IMR-90 (cell line): ENCODE results near the gene BOD1L1. TPM values are rescaled to one million over a fixed set of nuclear protein-coding genes. Genes with fewer than 3 reads are reported as not detected.

Experiments used
- ATAC-seq: fragments of 200-7000 bp; cut with Tn5 transposase; 2 replicates; pipeline ENCODE4 v1.9.1; 2020; ENCODE audit warnings: low read depth, mild to moderate bottlenecking, moderate library complexity
- BruUV-seq: library from RNA; stranded (reverse); fragments of 400-500 nt; replicated peaks from 2 replicates; lab custom pipeline; 2021; lab: Mats Ljungman, UMichigan
- CTCF ChIA-PET: fragments of 300-600 bp; formaldehyde crosslinking; extraction: SDS; loops from one replicate; lab custom pipeline; 2021; ENCODE audit warnings: antibody characterized with exemption; lab: Yijun Ruan, JAX
- POLR2A ChIA-PET: fragments of 300-600 bp; sonication (Branson Sonifier 250); formaldehyde crosslinking; loops from one replicate; lab custom pipeline; 2022; ENCODE audit warnings: antibody characterized with exemption; ENCODE audit not compliant: unreplicated experiment; lab: Charles Lee
- DNase-seq: peaks from one replicate; pipeline ENCODE4 v3.0.0; 2013
- H2AFZ ChIP-seq: replicated peaks from 2 replicates; pipeline ENCODE3; 2013; ENCODE audit warnings: low read length, mild to moderate bottlenecking; ENCODE audit not compliant: poor library complexity
- H2AK5ac ChIP-seq: 2 replicates; pipeline ENCODE4 v1.6.1; 2013; ENCODE audit warnings: low read depth, low read length, inconsistent platforms
- H2AK9ac ChIP-seq: replicated peaks from 2 replicates; pipeline ENCODE3; 2013; ENCODE audit warnings: mild to moderate bottlenecking, low read depth, low read length, moderate library complexity; ENCODE audit not compliant: poor library complexity
- H2BK120ac ChIP-seq: 2 replicates; pipeline ENCODE4 v1.6.1; 2013; ENCODE audit warnings: low read depth, low read length, inconsistent platforms
- H2BK15ac ChIP-seq: 3 replicates; pipeline ENCODE4 v1.6.1; 2013; ENCODE audit warnings: low read depth, low read length, inconsistent platforms
- H2BK20ac ChIP-seq: 2 replicates; pipeline ENCODE4 v1.6.1; 2013; ENCODE audit warnings: low read depth, mild to moderate bottlenecking, inconsistent platforms, low read length, moderate library complexity
- H2BK5ac ChIP-seq: 2 replicates; pipeline ENCODE4 v1.6.1; 2013; ENCODE audit warnings: mild to moderate bottlenecking, low read depth, low read length, inconsistent platforms; ENCODE audit not compliant: poor library complexity, severe bottlenecking
- H3K14ac ChIP-seq: replicated peaks from 2 replicates; pipeline ENCODE4 v1.6.1; 2013; ENCODE audit warnings: low read depth, low read length, inconsistent platforms
- H3K18ac ChIP-seq: 2 replicates; pipeline ENCODE4 v1.6.1; 2013; ENCODE audit warnings: low read depth, low read length, control low read depth
- H3K23ac ChIP-seq: 2 replicates; pipeline ENCODE4 v1.6.1; 2013; ENCODE audit warnings: low read depth, low read length, inconsistent platforms
- H3K27ac ChIP-seq: 2 replicates; pipeline ENCODE4 v1.5.1; 2013; ENCODE audit warnings: mild to moderate bottlenecking, control low read depth, low read length; ENCODE audit not compliant: insufficient read depth
- H3K27me3 ChIP-seq: 2 replicates; pipeline ENCODE4 v1.6.1; 2013; ENCODE audit warnings: low read length; ENCODE audit not compliant: control insufficient read depth, insufficient read depth
- H3K36me3 ChIP-seq: 2 replicates; pipeline ENCODE4 v1.6.1; 2013; ENCODE audit warnings: low read length, mixed read lengths; ENCODE audit not compliant: control insufficient read depth, insufficient read depth
- H3K4ac ChIP-seq: 2 replicates; pipeline ENCODE4 v1.6.1; 2013; ENCODE audit warnings: low read depth, low read length, inconsistent platforms
- H3K4me1 ChIP-seq: 2 replicates; pipeline ENCODE4 v1.6.1; 2013; ENCODE audit warnings: low read length, mixed read lengths; ENCODE audit not compliant: control insufficient read depth, insufficient read depth
- H3K4me2 ChIP-seq: 2 replicates; pipeline ENCODE4 v1.6.1; 2013; ENCODE audit warnings: low read depth, mild to moderate bottlenecking, control low read depth, low read length, moderate library complexity
- H3K4me3 ChIP-seq: 2 replicates; pipeline ENCODE4 v1.5.1; 2013; ENCODE audit warnings: low read depth, mild to moderate bottlenecking, control low read depth, low read length, moderate library complexity; ENCODE audit not compliant: insufficient read depth
- H3K56ac ChIP-seq: 2 replicates; pipeline ENCODE4 v1.6.1; 2013; ENCODE audit warnings: low read length, inconsistent platforms; ENCODE audit not compliant: insufficient read depth; ENCODE audit errors: extremely low read depth
- H3K79me1 ChIP-seq, 2 experiments: 2 replicates each; pipeline ENCODE4 v1.6.1; 2013; ENCODE audit warnings: low read length in 2 of 2, inconsistent platforms in 1 of 2, low read depth in 1 of 2
- H3K9ac ChIP-seq: 2 replicates; pipeline ENCODE4 v1.6.1; 2013; ENCODE audit warnings: low read depth, low read length, control low read depth
- H3K9me1 ChIP-seq: 2 replicates; pipeline ENCODE4 v1.6.1; 2013; ENCODE audit warnings: low read length, inconsistent platforms; ENCODE audit not compliant: insufficient read depth
- H3K9me3 ChIP-seq: 2 replicates; pipeline ENCODE4 v1.6.1; 2013; ENCODE audit warnings: low read length; ENCODE audit not compliant: control insufficient read depth, insufficient read depth
- H4K20me1 ChIP-seq: 2 replicates; pipeline ENCODE4 v1.6.1; 2013; ENCODE audit warnings: low read length, inconsistent platforms; ENCODE audit not compliant: insufficient read depth
- H4K5ac ChIP-seq: 2 replicates; pipeline ENCODE4 v1.6.1; 2013; ENCODE audit warnings: mild to moderate bottlenecking, low read depth, low read length, control low read depth
- H4K8ac ChIP-seq, 2 experiments: 2 replicates each; pipeline ENCODE4 v1.6.1; 2013; ENCODE audit warnings: low read depth in 2 of 2, low read length in 2 of 2, control low read depth in 1 of 2, inconsistent platforms in 1 of 2
- H4K91ac ChIP-seq: 2 replicates; pipeline ENCODE4 v1.6.1; 2013; ENCODE audit warnings: low read depth, low read length, inconsistent platforms; ENCODE audit not compliant: insufficient read depth
- BHLHE40 ChIP-seq: fragments of 150-350 bp; IDR thresholded peaks from 2 replicates; pipeline ENCODE4 v1.6.1; 2016; ENCODE audit warnings: mild to moderate bottlenecking, low read depth, low read length
- CEBPB ChIP-seq: IDR thresholded peaks from 2 replicates; pipeline ENCODE4 v1.6.1; 2012; ENCODE audit warnings: low read depth, low read length, improper control_type of control experiment
- CHD1 ChIP-seq: IDR thresholded peaks from 2 replicates; pipeline ENCODE4 v1.6.1; 2012; ENCODE audit warnings: low read depth, low read length, improper control_type of control experiment
- CTCF ChIP-seq: conservative IDR thresholded peaks from 2 replicates; pipeline ENCODE4 v1.5.1; 2012; ENCODE audit warnings: mild to moderate bottlenecking, low read depth, low read length, improper control_type of control experiment
- ELK1 ChIP-seq: fragments of 150-350 bp; IDR thresholded peaks from 2 replicates; pipeline ENCODE4 v1.6.1; 2016; ENCODE audit warnings: low read depth, mild to moderate bottlenecking, low read length, moderate library complexity, borderline replicate concordance
- FOS ChIP-seq: fragments of 150-350 bp; IDR thresholded peaks from 2 replicates; pipeline ENCODE4 v1.6.1; 2016; ENCODE audit warnings: low read depth, low read length
- MAFK ChIP-seq: IDR thresholded peaks from 2 replicates; pipeline ENCODE4 v1.6.1; 2012; ENCODE audit warnings: low read depth, low read length, improper control_type of control experiment
- MAZ ChIP-seq: IDR thresholded peaks from 2 replicates; pipeline ENCODE4 v1.6.1; 2012; ENCODE audit warnings: low read depth, mild to moderate bottlenecking, low read length, improper control_type of control experiment, moderate library complexity, borderline replicate concordance
- MXI1 ChIP-seq: IDR thresholded peaks from 2 replicates; pipeline ENCODE4 v1.6.1; 2012; ENCODE audit warnings: low read depth, mild to moderate bottlenecking, low read length, moderate library complexity, borderline replicate concordance
- POLR2A ChIP-seq: IDR thresholded peaks from 2 replicates; pipeline ENCODE4 v1.6.1; 2012; ENCODE audit warnings: mild to moderate bottlenecking, low read depth, low read length
- RFX5 ChIP-seq: IDR thresholded peaks from 2 replicates; pipeline ENCODE4 v1.8.0; 2012; ENCODE audit warnings: low read depth, mild to moderate bottlenecking, low read length, moderate library complexity
- SMC3 ChIP-seq: fragments of 150-350 bp; IDR thresholded peaks from 2 replicates; pipeline ENCODE4 v1.6.1; 2016; ENCODE audit warnings: low read depth, mild to moderate bottlenecking, antibody characterized with exemption, low read length, moderate library complexity
- USF2 ChIP-seq: fragments of 150-350 bp; IDR thresholded peaks from 2 replicates; pipeline ENCODE4 v1.6.1; 2017; ENCODE audit warnings: mild to moderate bottlenecking, antibody characterized with exemption, low read length, low read depth
- WGBS, 2 experiments: methylation state at CpG; one replicate each; pipeline versions ENCODE4 v1.1.5 to v1.1.7; 2013; ENCODE audit warnings: missing lambda C conversion rate in 2 of 2; ENCODE audit not compliant: insufficient read length in 1 of 2; ENCODE audit errors: extremely low coverage in 2 of 2; 5-methylcytosine and 5-hydroxymethylcytosine counted together
- dilution Hi-C: fragments of 300-500 bp; cut with HindIII; formaldehyde crosslinking; loops from one replicate; pipeline ENCODE4 v1.14.3; 2018; ENCODE audit warnings: low sequenced_read_pairs; ENCODE audit not compliant: unreplicated experiment
- in situ Hi-C: fragments of 300-500 bp; cut with MboI; formaldehyde crosslinking; loops from 3 replicates; pipeline ENCODE4 v1.14.3; 2019; ENCODE audit warnings: low sequenced_read_pairs, inconsistent platforms, mixed read lengths
- intact Hi-C: fragments of 100-400 bp; cut with micrococcal nuclease; formaldehyde crosslinking; loops from 2 replicates; pipeline ENCODE4 v1.10.0; 2022
- polyA plus RNA-seq, 3 experiments: library from polyadenylated mRNA; depleted of rRNA; stranded (reverse); fragments of >200 nt; gene quantifications; 2 replicates each; pipeline ENCODE4 v1.2.3, GENCODE V29; 2012; ENCODE audit warnings: low replicate concordance in 1 of 3
- total RNA-seq: library from RNA; depleted of rRNA; stranded (reverse); fragments of >200 nt; gene quantifications from 2 replicates; pipeline ENCODE4 v1.2.3, GENCODE V29; 2012

Gene BOD1L1
- total and polyA plus RNA-seq, 2 of the 4 experiments (the other 2 are of a cell fraction) = 13.5 to 26.9 TPM

- H2BK20ac ChIP-seq = no peak overlapping the region
- in situ Hi-C loops = no loop called here
- no peak overlapping the region for H4K91ac ChIP-seq
- peaks cover 4% of the 10 kb centered on the region; the same call in 1 of the 2 replicates for H3K9me1 ChIP-seq
- no peak overlapping the region for H4K8ac ChIP-seq
- H2BK120ac ChIP-seq = no peak overlapping the region
- no peak overlapping the region for H3K9ac ChIP-seq
- H3K27ac ChIP-seq = no peak overlapping the region
- CTCF ChIA-PET = interaction anchor here (0.8 kb wide), 1 partner anchor 99 kb away, joined by 3 read pairs; no protein-coding TSS in a partner anchor
- BruUV-seq = no TSS peak
- no peaks in the 10 kb centered on the region; the same call in 1 of the 2 replicates for H3K9me3 ChIP-seq
- no peak for DNase-seq
- POLR2A ChIA-PET = no interaction called here
- H4K5ac ChIP-seq = no peak overlapping the region
- H4K20me1 ChIP-seq = no peaks in the 10 kb centered on the region
- H3K4ac ChIP-seq = no peak overlapping the region
- no peak overlapping the region for H3K56ac ChIP-seq
- dilution Hi-C loops = no loop called here
- no peak overlapping the region for H2AK5ac ChIP-seq
- no peaks in the 10 kb centered on the region for H3K36me3 ChIP-seq
- no peaks in the 10 kb centered on the region; the same call in 1 of the 2 replicates for H3K27me3 ChIP-seq
- no peak overlapping the region for H2AFZ ChIP-seq
- H3K14ac ChIP-seq = no peak overlapping the region
- intact Hi-C loops = no loop called here
- ATAC-seq = no peak
- H2BK5ac ChIP-seq = no peak overlapping the region
- no peaks in the 10 kb centered on the region for H3K79me1 ChIP-seq
- H3K4me2 ChIP-seq = no peak overlapping the region
- WGBS, 2 experiments = no CpG with 5 or more reads among the region's 2 CpGs
- H3K4me3 ChIP-seq = no peak overlapping the region
- peaks cover 5% of the 10 kb centered on the region; the same call in 1 of the 2 replicates for H3K4me1 ChIP-seq
- H3K18ac ChIP-seq = no peak overlapping the region
- H3K23ac ChIP-seq = no peak overlapping the region
- TF ChIP-seq USF2 (no peak), CTCF (no peak), CHD1 (no peak), ELK1 (no peak), MAFK (no peak), CEBPB (no peak), RFX5 (no peak), SMC3 (no peak), MXI1 (no peak), POLR2A (no peak), BHLHE40 (no peak), FOS (no peak), MAZ (no peak)
- H2AK9ac ChIP-seq = no peak overlapping the region
- no peak overlapping the region for H2BK15ac ChIP-seq
Observed at GRCh38 chr4:13555325-13555724, 72.2 kb downstream of the BOD1L1 start.
